OCI-LY1 (cell line): ENCODE results near the gene PTGDS.

Source experiments
- EZH2 ChIP-seq: fragments of 200-600 bp; sonication (generic), shearing (Covaris generic); IDR thresholded peaks from 2 replicates; pipeline ENCODE4 v1.8.0; 2017; ENCODE audit warnings: borderline replicate concordance, mixed run types, mild to moderate bottlenecking, antibody characterized with exemption, low read length, moderate library complexity, mixed read lengths
- TF ChIP-seq, protein P1 (sequence below): fragments of 200-600 bp; sonication (generic), shearing (Covaris generic); IDR thresholded peaks from 2 replicates; pipeline ENCODE4 v1.5.1; 2017; ENCODE audit warnings: mild to moderate bottlenecking, antibody characterized with exemption, low read length, moderate library complexity, mixed read lengths

- TF ChIP-seq, protein P1, sequence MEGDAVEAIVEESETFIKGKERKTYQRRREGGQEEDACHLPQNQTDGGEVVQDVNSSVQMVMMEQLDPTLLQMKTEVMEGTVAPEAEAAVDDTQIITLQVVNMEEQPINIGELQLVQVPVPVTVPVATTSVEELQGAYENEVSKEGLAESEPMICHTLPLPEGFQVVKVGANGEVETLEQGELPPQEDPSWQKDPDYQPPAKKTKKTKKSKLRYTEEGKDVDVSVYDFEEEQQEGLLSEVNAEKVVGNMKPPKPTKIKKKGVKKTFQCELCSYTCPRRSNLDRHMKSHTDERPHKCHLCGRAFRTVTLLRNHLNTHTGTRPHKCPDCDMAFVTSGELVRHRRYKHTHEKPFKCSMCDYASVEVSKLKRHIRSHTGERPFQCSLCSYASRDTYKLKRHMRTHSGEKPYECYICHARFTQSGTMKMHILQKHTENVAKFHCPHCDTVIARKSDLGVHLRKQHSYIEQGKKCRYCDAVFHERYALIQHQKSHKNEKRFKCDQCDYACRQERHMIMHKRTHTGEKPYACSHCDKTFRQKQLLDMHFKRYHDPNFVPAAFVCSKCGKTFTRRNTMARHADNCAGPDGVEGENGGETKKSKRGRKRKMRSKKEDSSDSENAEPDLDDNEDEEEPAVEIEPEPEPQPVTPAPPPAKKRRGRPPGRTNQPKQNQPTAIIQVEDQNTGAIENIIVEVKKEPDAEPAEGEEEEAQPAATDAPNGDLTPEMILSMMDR: no peak
- TF ChIP-seq EZH2: no peak
Observed at GRCh38 chr9:137030006-137030405, 52.7 kb downstream of the PTGDS start.
